Measurements from ENCODE around the gene TRPC6.

The TRPC6 gene

DNA sequence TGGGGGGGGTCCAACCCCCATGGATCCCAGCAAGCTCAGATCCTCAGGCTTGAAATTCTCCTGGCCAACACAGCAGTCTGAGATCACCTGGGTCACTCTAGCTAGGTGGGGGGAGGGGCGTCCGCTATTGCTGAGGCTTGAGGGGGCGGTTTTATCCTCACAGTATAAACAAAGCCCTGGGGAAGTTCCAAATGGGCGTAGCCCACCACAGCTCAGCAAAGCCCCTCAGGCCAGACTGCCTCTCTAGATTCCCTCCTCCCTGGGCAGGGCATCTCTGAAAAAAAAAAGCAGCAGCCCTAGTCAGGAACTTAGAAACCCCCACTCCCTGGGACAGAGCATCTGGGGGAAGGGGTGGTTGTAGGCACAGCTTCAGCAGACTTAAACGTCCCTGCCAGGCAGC lies 16.7 kb downstream of the TRPC6 start:
- no peak for TF ChIP-seq CTCF (conservative IDR thresholded peaks at IDR 0.05; ENCODE audit: low read length)
- DNase-seq (ENCODE audit: low read depth), result no peak
- no peak overlapping the region for H3K4me3 ChIP-seq (ENCODE audit: low read length)

DNA sequence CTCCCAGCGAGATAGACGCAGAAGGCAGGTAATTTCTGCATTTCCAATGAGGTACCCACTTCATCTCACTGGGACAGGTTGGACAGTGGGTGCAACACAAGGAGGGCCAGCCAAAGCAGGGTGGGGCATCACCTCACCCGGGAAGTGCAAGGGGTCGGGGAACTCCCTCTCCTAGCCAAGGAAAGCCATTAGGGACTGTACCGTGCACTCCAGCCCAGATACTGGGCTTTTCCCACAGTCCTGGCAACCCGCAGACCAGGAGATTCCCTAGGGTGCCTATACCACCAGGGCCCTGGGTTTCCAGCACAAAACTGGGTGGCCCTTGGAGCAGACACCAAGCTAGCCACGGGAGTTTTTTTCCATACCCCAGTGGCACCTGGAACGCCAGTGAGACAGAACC lies 17.2 kb downstream of the TRPC6 start:
- no peak for TF ChIP-seq CTCF (conservative IDR thresholded peaks at IDR 0.05; ENCODE audit: low read length)
- H3K4me3 ChIP-seq (ENCODE audit: low read length), result no peak overlapping the region
- DNase-seq (ENCODE audit: low read depth), result no peak

- DNase-seq (ENCODE audit: low read depth), result no peak
- TF ChIP-seq CTCF (conservative IDR thresholded peaks at IDR 0.05; ENCODE audit: low read length), result no peak
- H3K4me3 ChIP-seq (ENCODE audit: low read length), result no peak overlapping the region
These were observed 20.6 kb downstream of the TRPC6 start for GRCh38 chr11:101563166-101563565.

- peak; percentile 15 for DNase-seq (ENCODE audit: low read depth)
- no peak overlapping the region for H3K4me3 ChIP-seq (ENCODE audit: low read length)
- TF ChIP-seq CTCF (conservative IDR thresholded peaks at IDR 0.05; ENCODE audit: low read length), result no peak
These were observed 28.4 kb downstream of the TRPC6 start for GRCh38 chr11:101555366-101555765.

- H3K4me3 ChIP-seq (ENCODE audit: low read length), result no peak overlapping the region
- no peak for DNase-seq (ENCODE audit: low read depth)
- no peak for TF ChIP-seq CTCF (conservative IDR thresholded peaks at IDR 0.05; ENCODE audit: low read length)
These were observed 29.9 kb downstream of the TRPC6 start for GRCh38 chr11:101553891-101554292.

GRCh38 chr11:101552888-101553287 lies 30.9 kb downstream of the TRPC6 start:
- no peak for TF ChIP-seq CTCF (conservative IDR thresholded peaks at IDR 0.05; ENCODE audit: low read length)
- no peak overlapping the region for H3K4me3 ChIP-seq (ENCODE audit: low read length)
- no peak for DNase-seq (ENCODE audit: low read depth)

DNA sequence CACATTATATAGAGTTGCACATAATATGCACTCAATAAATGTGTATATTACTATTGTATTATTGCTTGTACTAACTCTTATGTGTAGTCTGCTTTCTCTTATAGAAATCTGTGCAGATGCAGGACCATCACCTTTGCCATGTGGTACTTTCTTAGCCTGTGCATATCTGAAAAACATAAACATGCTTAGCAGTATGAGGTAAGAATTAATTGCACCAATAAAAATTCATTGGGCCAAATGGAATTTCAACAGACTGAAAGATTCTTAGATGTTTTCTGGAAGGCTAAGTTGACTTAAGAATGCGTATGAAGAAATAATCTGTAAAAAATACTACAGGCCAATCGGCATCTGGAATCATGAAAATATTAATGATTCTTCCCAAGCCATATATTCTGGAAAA lies 55.3 kb downstream of the TRPC6 start:
- no peak for TF ChIP-seq CTCF (conservative IDR thresholded peaks at IDR 0.05; ENCODE audit: low read length)
- H3K4me3 ChIP-seq (ENCODE audit: low read length), result no peak overlapping the region
- DNase-seq (ENCODE audit: low read depth), result no peak
